ENCODE data around the gene SLC17A7. TPM values are rescaled to one million over a fixed set of nuclear protein-coding genes. Genes with fewer than 3 reads are reported as not detected.

The SLC17A7 gene
- total RNA-seq, 1 experiment from 2014 or later = 1.6 TPM

GRCh38 chr19:49380391-49380790, 60.9 kb downstream of the SLC17A7 start (continued):
- TF ChIP-seq, protein P1, sequence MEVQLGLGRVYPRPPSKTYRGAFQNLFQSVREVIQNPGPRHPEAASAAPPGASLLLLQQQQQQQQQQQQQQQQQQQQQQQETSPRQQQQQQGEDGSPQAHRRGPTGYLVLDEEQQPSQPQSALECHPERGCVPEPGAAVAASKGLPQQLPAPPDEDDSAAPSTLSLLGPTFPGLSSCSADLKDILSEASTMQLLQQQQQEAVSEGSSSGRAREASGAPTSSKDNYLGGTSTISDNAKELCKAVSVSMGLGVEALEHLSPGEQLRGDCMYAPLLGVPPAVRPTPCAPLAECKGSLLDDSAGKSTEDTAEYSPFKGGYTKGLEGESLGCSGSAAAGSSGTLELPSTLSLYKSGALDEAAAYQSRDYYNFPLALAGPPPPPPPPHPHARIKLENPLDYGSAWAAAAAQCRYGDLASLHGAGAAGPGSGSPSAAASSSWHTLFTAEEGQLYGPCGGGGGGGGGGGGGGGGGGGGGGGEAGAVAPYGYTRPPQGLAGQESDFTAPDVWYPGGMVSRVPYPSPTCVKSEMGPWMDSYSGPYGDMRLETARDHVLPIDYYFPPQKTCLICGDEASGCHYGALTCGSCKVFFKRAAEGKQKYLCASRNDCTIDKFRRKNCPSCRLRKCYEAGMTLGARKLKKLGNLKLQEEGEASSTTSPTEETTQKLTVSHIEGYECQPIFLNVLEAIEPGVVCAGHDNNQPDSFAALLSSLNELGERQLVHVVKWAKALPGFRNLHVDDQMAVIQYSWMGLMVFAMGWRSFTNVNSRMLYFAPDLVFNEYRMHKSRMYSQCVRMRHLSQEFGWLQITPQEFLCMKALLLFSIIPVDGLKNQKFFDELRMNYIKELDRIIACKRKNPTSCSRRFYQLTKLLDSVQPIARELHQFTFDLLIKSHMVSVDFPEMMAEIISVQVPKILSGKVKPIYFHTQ (CRISPR knock-in tag; IDR thresholded peaks at IDR 0.05) = no peak
- TF ChIP-seq USF2 (CRISPR knock-in tag; IDR thresholded peaks at IDR 0.05) = no peak

Other genes with a start within 250 kb of the SLC17A7 start
- gene SLC6A16, start 116.3 kb downstream of the SLC17A7 start, total RNA-seq (2021) = 1.5 to 2.2 TPM (median 2.1 TPM) in 3 replicates
- 0.27 to 1.6 TPM (median 1.2 TPM) in 3 replicates for gene CD37, start 106.1 kb downstream of the SLC17A7 start, total RNA-seq (2021)
- gene TEAD2, start 79.1 kb downstream of the SLC17A7 start, total RNA-seq (2021) = 104 to 106 TPM (median 104 TPM) in 3 replicates
- 2.4 to 3.0 TPM (median 2.9 TPM) in 3 replicates for gene DKKL1, start 77.7 kb downstream of the SLC17A7 start, total RNA-seq (2021)
- gene KASH5, start 53.3 kb downstream of the SLC17A7 start, total RNA-seq (2021) = 0.14 to 0.42 TPM in 2 of 3 replicates, not detected in the other
- 1.0 to 1.7 TPM (median 1.5 TPM) in 3 replicates for gene PTH2, start 18.1 kb downstream of the SLC17A7 start, total RNA-seq (2021)
- gene GFY, start 16.1 kb downstream of the SLC17A7 start, total RNA-seq (2021) = 0.85 to 1.4 TPM (median 0.87 TPM) in 3 replicates
- gene PIH1D1, start 10.3 kb upstream of the SLC17A7 start, total RNA-seq (2021) = 153 to 170 TPM (median 156 TPM) in 3 replicates
- 44.3 to 53.6 TPM (median 52.6 TPM) in 3 replicates for gene ALDH16A1, start 11.7 kb upstream of the SLC17A7 start, total RNA-seq (2021)
- 2.9 to 5.3 TPM (median 3.6 TPM) in 3 replicates for gene FLT3LG, start 32.7 kb upstream of the SLC17A7 start, total RNA-seq (2021)
- gene RPL13A, start 46.1 kb upstream of the SLC17A7 start, total RNA-seq (2021) = 3,861 to 4,362 TPM (median 4,362 TPM) in 3 replicates
- 2,299 to 2,683 TPM (median 2,679 TPM) in 3 replicates for gene RPS11, start 54.9 kb upstream of the SLC17A7 start, total RNA-seq (2021)
- 53.8 to 69.9 TPM (median 61.2 TPM) in 3 replicates for gene FCGRT, start 71.1 kb upstream of the SLC17A7 start, total RNA-seq (2021)
- 14.3 to 20.6 TPM (median 20.3 TPM) in 3 replicates for gene RCN3, start 86.5 kb upstream of the SLC17A7 start, total RNA-seq (2021)
- gene NOSIP, start 139.0 kb upstream of the SLC17A7 start, total RNA-seq (2021) = 82.3 to 97.9 TPM (median 87.6 TPM) in 3 replicates
- gene PRRG2, start 139.8 kb upstream of the SLC17A7 start, total RNA-seq (2021) = 5.9 to 7.0 TPM (median 6.9 TPM) in 3 replicates
- 78.6 to 86.1 TPM (median 83.3 TPM) in 3 replicates for gene PRR12, start 149.7 kb upstream of the SLC17A7 start, total RNA-seq (2021)
- gene RRAS, start 198.6 kb upstream of the SLC17A7 start, total RNA-seq (2021) = 11.4 to 17.9 TPM (median 15.7 TPM) in 3 replicates
- gene SCAF1, start 200.7 kb upstream of the SLC17A7 start, total RNA-seq (2021) = 103 to 109 TPM (median 105 TPM) in 3 replicates
- 149 to 165 TPM (median 154 TPM) in 3 replicates for gene IRF3, start 224.3 kb upstream of the SLC17A7 start, total RNA-seq (2021)
- gene BCL2L12, start 224.4 kb upstream of the SLC17A7 start, total RNA-seq (2021) = 139 to 146 TPM (median 140 TPM) in 3 replicates
- gene PRMT1, start 235.7 kb upstream of the SLC17A7 start, total RNA-seq (2021) = 500 to 527 TPM (median 518 TPM) in 3 replicates
- gene ADM5, start 248.1 kb upstream of the SLC17A7 start, total RNA-seq (2021) = 5.9 to 6.7 TPM (median 6.2 TPM) in 3 replicates
- gene CPT1C, start 249.6 kb upstream of the SLC17A7 start, total RNA-seq (2021) = 74.6 to 89.5 TPM (median 85.4 TPM) in 3 replicates

Measured in WTC11 (cell line).